CD4-positive, alpha-beta T cell (primary cell): ENCODE results near the gene LGR6. TPM values are rescaled to one million over a fixed set of nuclear protein-coding genes. Genes with fewer than 3 reads are reported as not detected.
"Not testable (repeated sequence)": the region's sequence is repeated elsewhere in the genome, so short reads cannot be mapped to it uniquely, and the experiment has no call there.

Source experiments
- ATAC-seq: fragments of 200-7000 bp; cut with Tn5 transposase; one replicate; pipeline ENCODE4 v1.10.0; 2022; ENCODE audit warnings: mild to moderate bottlenecking; ENCODE audit not compliant: poor library complexity
- CTCF ChIA-PET: fragments of 350-600 bp; sonication (Branson Sonifier 250); formaldehyde crosslinking; loops from one replicate; lab custom pipeline; 2021; ENCODE audit warnings: antibody characterized with exemption, inconsistent platforms; lab: Charles Lee
- POLR2A ChIA-PET: fragments of 350-600 bp; sonication (Branson Sonifier 250); formaldehyde crosslinking; loops from one replicate; lab custom pipeline; 2021; ENCODE audit warnings: antibody characterized with exemption, inconsistent platforms; lab: Charles Lee
- DNase-seq, 14 experiments: peaks; one replicate each; pipeline ENCODE4 v3.0.0-alpha.2; 2013 to 2020; ENCODE audit warnings: mixed read lengths in 2 of 14
- H3K27ac ChIP-seq, 2 donors: one replicate each; pipeline versions ENCODE4 v1.5.1 to v1.7.0; 2013; ENCODE audit warnings: low read length in 2 of 2, low read depth in 1 of 2, mild to moderate bottlenecking in 1 of 2
- H3K27me3 ChIP-seq, 2 experiments: 1 replicate in 1 of 2; 2 replicates in 1 of 2; pipeline versions ENCODE4 v1.6.1 to v1.7.0; 2013; ENCODE audit warnings: low read length in 2 of 2, control low read depth in 1 of 2, mild to moderate bottlenecking in 1 of 2, moderate library complexity in 1 of 2; ENCODE audit not compliant: insufficient read depth in 2 of 2, control insufficient read depth in 1 of 2
- H3K36me3 ChIP-seq: one replicate; pipeline ENCODE4 v1.6.1; 2013; ENCODE audit warnings: low read length, control low read depth; ENCODE audit not compliant: insufficient read depth
- H3K4me1 ChIP-seq: one replicate; pipeline ENCODE4 v1.6.1; 2013; ENCODE audit warnings: low read length, control low read depth; ENCODE audit not compliant: insufficient read depth
- H3K4me3 ChIP-seq: one replicate; pipeline ENCODE4 v1.5.1; 2013; ENCODE audit warnings: mild to moderate bottlenecking, low read length, moderate library complexity
- H3K9me3 ChIP-seq, 2 experiments: 1 replicate in 1 of 2; 2 replicates in 1 of 2; pipeline versions ENCODE4 v1.6.1 to v1.7.0; 2013; ENCODE audit warnings: low read length in 2 of 2, mild to moderate bottlenecking in 2 of 2, control low read depth in 1 of 2, moderate library complexity in 1 of 2; ENCODE audit not compliant: control insufficient read depth in 1 of 2, insufficient read depth in 1 of 2
- H3K27ac Mint-ChIP-seq: one replicate; pipeline ENCODE4 v1.8.0; 2020; ENCODE audit warnings: mixed read lengths
- H3K27me3 Mint-ChIP-seq: one replicate; pipeline ENCODE4 v1.8.0; 2021; ENCODE audit warnings: mixed read lengths
- H3K36me3 Mint-ChIP-seq: one replicate; pipeline ENCODE4 v1.8.0; 2021; ENCODE audit warnings: low read depth, mixed read lengths
- H3K4me1 Mint-ChIP-seq: one replicate; pipeline ENCODE4 v1.8.0; 2021; ENCODE audit warnings: low read depth, mixed read lengths
- H3K4me3 Mint-ChIP-seq: one replicate; pipeline ENCODE4 v1.8.0; 2020; ENCODE audit warnings: mild to moderate bottlenecking, mixed read lengths
- H3K9me3 Mint-ChIP-seq: one replicate; pipeline ENCODE4 v1.8.0; 2020; ENCODE audit warnings: mixed read lengths
- intact Hi-C, 2 experiments: fragments of 100-400 bp; cut with DNase I in 1 of 2; cut with micrococcal nuclease in 1 of 2; formaldehyde crosslinking; loops; one replicate each; pipeline versions ENCODE4 v1.15.1 to v1.9.0; 2023 to 2025; cut with DNase I, micrococcal nuclease
- total RNA-seq, 174 experiments: library from RNA in 2 of 174; stranded (reverse) in 2 of 174; gene quantifications; one replicate each; pipeline ENCODE4 v1.2.3 and lab custom pipeline; 2021 to 2026
- TF ChIP-seq, protein P1 (sequence below): fragments of 200-600 bp; IDR thresholded peaks from one replicate; pipeline ENCODE4 v1.8.0; 2022; ENCODE audit warnings: antibody characterized with exemption, mild to moderate bottlenecking

Gene LGR6
- total RNA-seq, 2 experiments from 2014 or later: 0.19 to 0.45 TPM

DNA sequence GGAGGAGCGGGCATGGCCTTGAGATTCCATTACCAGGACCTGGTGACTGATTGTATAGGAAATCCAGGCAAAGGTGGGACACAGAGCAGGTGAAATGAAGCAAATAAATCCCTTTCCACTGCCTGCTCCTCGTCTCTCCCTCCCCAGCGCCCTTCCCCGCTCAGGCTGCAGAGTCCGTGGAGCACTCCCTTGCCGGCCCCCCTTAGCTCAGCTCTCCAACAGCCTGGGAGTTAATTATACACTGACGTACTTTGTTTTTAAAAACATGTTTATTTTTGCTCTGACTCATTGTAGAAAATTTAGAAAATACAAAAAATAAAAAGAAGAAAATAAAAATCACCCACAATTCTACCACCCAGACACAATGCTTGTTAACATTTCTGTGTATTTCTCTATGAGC, 61.7 kb downstream of the LGR6 start:
- H3K9me3 ChIP-seq: no peaks in the 10 kb centered on the region
- H3K4me1 ChIP-seq: no peaks in the 10 kb centered on the region
- ChIA-PET CTCF (no interaction called here), POLR2A (interaction anchor here (0.6 kb wide), 1 partner anchor 838 kb away, joined by 4 read pairs; no protein-coding TSS in a partner anchor)
- ATAC-seq: no peak
- H3K36me3 ChIP-seq: no peaks in the 10 kb centered on the region
- no peaks in the 10 kb centered on the region for H3K4me1 Mint-ChIP-seq
- H3K4me3 Mint-ChIP-seq: no peak overlapping the region
- H3K27me3 Mint-ChIP-seq: peaks cover 22% of the 10 kb centered on the region
- TF ChIP-seq, protein P1, sequence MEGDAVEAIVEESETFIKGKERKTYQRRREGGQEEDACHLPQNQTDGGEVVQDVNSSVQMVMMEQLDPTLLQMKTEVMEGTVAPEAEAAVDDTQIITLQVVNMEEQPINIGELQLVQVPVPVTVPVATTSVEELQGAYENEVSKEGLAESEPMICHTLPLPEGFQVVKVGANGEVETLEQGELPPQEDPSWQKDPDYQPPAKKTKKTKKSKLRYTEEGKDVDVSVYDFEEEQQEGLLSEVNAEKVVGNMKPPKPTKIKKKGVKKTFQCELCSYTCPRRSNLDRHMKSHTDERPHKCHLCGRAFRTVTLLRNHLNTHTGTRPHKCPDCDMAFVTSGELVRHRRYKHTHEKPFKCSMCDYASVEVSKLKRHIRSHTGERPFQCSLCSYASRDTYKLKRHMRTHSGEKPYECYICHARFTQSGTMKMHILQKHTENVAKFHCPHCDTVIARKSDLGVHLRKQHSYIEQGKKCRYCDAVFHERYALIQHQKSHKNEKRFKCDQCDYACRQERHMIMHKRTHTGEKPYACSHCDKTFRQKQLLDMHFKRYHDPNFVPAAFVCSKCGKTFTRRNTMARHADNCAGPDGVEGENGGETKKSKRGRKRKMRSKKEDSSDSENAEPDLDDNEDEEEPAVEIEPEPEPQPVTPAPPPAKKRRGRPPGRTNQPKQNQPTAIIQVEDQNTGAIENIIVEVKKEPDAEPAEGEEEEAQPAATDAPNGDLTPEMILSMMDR: no peak
- intact Hi-C loops: no loop called here
- no peaks in the 10 kb centered on the region for H3K27me3 ChIP-seq
- no peaks in the 10 kb centered on the region for H3K9me3 Mint-ChIP-seq
- H3K27ac ChIP-seq: no peak overlapping the region
- DNase-seq: no peak
- H3K36me3 Mint-ChIP-seq: no peaks in the 10 kb centered on the region
- no peak overlapping the region for H3K27ac Mint-ChIP-seq
- H3K4me3 ChIP-seq: no peak overlapping the region

DNA sequence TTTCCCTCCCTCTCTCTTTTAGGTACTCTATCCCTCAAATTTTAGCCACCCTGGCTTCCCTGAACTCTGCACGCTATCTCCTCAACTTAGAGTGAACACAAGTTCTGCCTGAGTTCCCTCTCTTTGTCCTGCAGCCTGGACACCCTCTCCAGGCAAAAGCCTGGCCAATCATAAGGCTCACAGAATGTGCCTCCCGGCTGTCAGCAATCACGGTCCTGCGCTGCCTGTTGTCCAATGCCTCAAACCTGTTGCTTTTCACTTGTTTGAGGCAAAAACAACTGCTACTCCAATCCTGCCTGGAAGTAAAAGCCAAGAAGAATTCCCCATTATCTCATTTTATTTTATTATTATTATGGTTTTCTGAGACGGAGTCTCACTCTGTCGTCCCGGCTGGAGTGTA, 66.1 kb downstream of the LGR6 start:
- Histone ChIP-seq H3K9me3 (peaks cover 0 to 4% of the 10 kb centered on the region in 2 experiments), H3K36me3 (no peaks in the 10 kb centered on the region), H3K4me1 (no peaks in the 10 kb centered on the region), H3K27ac (no peak overlapping the region), H3K27me3 (peaks cover 5 to 7% of the 10 kb centered on the region in 2 experiments), H3K4me3 (no peak overlapping the region)
- Mint-ChIP-seq H3K4me3 (no peak overlapping the region), H3K4me1 (no peaks in the 10 kb centered on the region), H3K27ac (no peak overlapping the region), H3K27me3 (peaks cover 39% of the 10 kb centered on the region), H3K36me3 (no peaks in the 10 kb centered on the region), H3K9me3 (peaks cover 3% of the 10 kb centered on the region)
- DNase-seq (peak in 1 of 14 experiments; percentile 7), ATAC-seq (no peak)
- TF ChIP-seq, protein P1: no peak
- ChIA-PET POLR2A (no interaction called here), CTCF (no interaction called here)
- intact Hi-C loops: no loop called here

DNA sequence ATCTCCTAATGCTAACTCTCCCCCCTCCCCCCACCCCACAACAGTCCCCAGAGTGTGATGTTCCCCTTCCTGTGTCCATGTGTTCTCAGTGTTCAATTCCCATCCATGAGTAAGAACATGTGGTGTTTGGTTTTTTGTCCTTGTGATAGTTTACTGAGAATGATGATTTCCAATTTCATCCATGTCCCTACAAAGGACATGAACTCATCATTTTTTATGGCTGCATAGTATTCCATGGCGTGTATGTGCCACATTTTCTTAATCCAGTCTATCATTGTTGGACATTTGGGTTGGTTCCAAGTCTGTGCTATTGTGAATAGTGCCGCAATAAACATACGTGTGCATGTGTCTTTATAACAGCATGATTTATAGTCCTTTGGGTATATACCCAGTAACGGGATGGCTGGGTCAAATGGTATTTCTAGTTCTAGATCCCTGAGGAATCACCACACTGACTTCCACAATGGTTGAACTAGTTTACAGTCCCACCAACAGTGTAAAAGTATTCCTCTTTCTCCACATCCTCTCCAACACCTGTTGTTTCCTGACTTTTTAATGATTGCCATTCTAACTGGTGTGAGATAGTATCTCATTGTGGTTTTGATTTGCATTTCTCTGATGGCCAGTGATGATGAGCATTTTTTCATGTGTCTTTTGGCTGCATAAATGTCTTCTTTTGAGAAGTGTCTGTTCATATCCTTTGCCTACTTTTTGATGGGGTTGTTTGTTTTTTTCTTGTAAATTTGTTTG, 67.8 kb downstream of the LGR6 start:
- H3K4me1 ChIP-seq, H3K27ac ChIP-seq, H3K4me3 Mint-ChIP-seq, ATAC-seq, H3K36me3 Mint-ChIP-seq, DNase-seq, H3K36me3 ChIP-seq, H3K9me3 Mint-ChIP-seq, CTCF ChIA-PET, POLR2A ChIA-PET, H3K9me3 ChIP-seq, H3K4me1 Mint-ChIP-seq, intact Hi-C loops, H3K4me3 ChIP-seq, H3K27ac Mint-ChIP-seq: not testable (repeated sequence)
- peaks cover 54% of the 10 kb centered on the region for H3K27me3 Mint-ChIP-seq
- peaks cover 9 to 20% of the 10 kb centered on the region in 2 experiments for H3K27me3 ChIP-seq

DNA sequence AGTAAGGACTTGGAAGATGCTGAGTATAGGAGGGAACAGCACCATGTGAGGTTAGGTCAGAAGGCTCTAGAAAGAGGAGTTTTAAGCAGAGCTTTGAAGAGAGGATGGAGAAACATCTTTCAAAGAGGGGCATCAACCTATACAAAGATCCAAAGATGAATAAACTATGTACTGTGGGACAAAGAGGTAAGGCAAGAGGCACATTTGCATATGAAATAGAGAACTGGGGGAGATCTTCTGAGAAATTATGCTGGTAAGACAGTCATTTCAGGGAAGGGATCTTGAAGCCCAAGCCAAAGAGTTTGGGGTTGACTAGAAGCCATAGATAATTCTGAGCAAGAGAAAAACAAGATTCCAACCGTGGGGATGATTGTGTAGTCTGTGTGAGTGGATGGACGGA, 70.0 kb downstream of the LGR6 start:
- Mint-ChIP-seq H3K27ac (no peak overlapping the region), H3K27me3 (peaks cover 60% of the 10 kb centered on the region), H3K4me1 (no peaks in the 10 kb centered on the region), H3K4me3 (no peak overlapping the region), H3K9me3 (peaks cover 3% of the 10 kb centered on the region), H3K36me3 (no peaks in the 10 kb centered on the region)
- H3K4me3 ChIP-seq: no peak overlapping the region
- ATAC-seq (no peak), DNase-seq (no peak)
- intact Hi-C loops: no loop called here
- peaks cover 9 to 20% of the 10 kb centered on the region in 2 experiments for H3K27me3 ChIP-seq
- ChIA-PET POLR2A (no interaction called here), CTCF (no interaction called here)
- H3K9me3 ChIP-seq: peaks cover 0 to 4% of the 10 kb centered on the region in 2 experiments
- no peak overlapping the region for H3K27ac ChIP-seq
- H3K36me3 ChIP-seq: no peaks in the 10 kb centered on the region
- H3K4me1 ChIP-seq: no peaks in the 10 kb centered on the region
- TF ChIP-seq, protein P1: no peak
